HG03575 (cell line): ENCODE measurements around the gene FOLR2.

ENCODE experiments used
- ATAC-seq: cut with Tn5 transposase; IDR thresholded peaks from one replicate; pipeline ENCODE4 v1.9.1; 2021; ENCODE audit not compliant: unreplicated experiment, insufficient number of reproducible peaks, low FRiP score; ENCODE audit errors: extremely low read depth

The FOLR2 gene

DNA sequence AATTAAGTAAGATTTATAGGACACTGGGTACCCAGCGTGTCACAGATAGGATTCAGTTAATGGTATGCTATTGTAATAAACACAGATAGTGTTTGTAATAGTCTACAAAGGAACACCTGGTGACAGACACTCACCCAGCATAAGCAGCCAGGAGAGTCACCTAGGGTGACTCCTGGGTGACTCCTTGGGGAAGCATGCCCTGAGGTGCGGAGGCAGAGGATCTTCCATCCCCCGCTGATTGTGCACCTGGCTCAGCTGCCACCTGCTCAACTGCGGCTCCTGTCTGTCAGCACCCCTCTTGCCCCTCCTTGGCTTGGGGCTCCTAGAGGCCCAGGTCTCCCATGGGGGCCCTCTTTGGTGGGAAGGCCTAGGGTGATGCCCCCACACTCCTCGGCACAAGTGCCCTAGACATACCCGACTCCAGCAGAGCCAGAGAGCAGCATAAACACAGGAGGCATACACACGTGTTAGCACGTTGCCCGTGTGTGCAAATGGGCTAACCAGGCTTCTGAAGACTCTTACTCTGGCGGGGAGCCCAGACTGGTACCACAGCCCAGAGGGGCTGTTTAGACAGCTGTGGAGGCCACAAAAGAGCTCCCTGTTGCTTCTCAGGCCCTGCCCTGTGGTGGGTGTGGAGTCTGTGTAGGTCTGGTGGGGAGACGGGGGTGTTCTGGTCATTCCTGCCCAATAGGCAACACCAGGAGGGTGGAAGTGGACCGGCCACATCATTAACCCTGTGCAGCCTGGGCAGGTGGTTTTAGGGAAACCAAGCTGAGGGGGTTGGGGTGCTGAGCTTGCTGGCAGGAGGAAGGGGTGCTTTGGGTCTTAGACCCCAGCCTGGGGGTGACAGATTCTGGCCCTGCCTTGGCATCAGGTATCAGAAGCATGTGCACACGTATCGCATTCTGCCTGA lies 11.0 kb downstream of the FOLR2 start:
- no peak for ATAC-seq

DNA sequence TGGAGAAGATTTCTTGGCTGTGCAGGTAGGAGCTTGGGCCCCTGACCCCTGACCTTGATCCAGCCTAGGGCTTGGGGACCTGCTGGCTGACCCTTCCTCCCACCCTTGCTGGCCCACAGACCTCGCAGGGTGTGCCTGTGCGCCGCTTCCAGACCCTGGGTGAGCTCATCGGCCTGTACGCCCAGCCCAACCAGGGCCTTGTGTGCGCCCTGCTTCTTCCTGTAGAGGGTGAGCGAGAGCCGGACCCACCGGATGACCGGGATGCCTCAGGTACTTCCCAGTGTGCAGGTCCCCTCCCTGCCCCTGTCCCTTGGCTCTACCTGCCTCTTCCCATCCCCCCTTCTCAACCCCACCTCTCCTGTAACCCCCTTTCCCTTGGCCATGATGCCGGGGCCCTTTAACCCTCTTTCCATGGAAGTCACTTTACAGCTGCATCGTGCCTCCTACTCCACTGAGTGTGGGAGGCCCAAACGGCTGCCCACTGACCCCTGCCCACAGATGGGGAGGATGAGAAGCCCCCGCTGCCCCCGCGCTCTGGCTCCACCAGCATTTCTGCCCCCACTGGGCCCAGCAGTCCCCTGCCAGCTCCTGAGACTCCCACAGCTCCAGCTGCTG lies 11.7 kb downstream of the FOLR2 start:
- ATAC-seq, result no peak

DNA sequence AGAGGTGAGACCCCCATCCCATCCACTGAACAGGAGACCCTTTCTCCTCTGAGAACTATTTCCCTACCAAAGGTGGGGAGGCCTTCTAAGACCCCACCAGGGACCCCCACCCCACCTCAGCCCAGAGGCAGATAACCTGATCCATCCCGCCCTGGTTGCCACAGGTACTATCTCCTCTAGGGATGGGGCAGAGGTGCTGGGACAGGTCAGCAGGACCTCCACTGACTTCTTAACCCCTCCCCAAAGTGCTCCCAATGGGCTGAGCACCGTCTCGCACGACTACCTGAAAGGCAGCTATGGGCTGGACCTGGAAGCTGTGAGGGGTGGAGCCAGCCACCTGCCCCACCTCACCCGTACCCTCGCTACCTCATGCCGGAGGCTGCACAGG lies 12.2 kb downstream of the FOLR2 start:
- no peak for ATAC-seq

DNA sequence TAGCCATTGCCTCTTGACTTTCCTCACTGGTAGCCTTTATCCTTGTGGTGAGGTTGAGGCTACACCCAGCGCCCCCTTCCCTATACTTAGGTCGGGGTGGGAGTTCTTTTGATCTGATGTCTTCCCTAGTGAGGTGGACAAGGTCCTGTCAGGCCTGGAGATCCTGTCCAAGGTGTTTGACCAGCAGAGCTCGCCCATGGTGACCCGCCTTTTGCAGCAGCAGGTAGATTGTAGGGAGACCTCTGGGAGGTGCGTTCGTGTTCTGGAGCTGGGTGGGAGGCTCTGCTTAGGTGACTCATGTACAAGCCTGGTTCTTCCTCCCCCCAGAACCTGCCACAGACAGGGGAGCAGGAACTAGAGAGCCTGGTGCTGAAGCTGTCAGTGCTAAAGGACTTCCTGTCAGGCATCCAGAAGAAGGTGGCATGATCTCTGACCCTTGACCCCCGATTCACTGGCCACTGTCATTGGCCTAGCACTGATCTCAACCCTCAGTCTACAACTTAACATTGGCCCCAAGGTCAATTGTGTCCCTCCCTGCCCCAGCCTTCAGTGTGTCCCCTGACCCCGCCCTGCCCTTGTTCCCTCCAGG lies 12.8 kb downstream of the FOLR2 start:
- ATAC-seq, result no peak

DNA sequence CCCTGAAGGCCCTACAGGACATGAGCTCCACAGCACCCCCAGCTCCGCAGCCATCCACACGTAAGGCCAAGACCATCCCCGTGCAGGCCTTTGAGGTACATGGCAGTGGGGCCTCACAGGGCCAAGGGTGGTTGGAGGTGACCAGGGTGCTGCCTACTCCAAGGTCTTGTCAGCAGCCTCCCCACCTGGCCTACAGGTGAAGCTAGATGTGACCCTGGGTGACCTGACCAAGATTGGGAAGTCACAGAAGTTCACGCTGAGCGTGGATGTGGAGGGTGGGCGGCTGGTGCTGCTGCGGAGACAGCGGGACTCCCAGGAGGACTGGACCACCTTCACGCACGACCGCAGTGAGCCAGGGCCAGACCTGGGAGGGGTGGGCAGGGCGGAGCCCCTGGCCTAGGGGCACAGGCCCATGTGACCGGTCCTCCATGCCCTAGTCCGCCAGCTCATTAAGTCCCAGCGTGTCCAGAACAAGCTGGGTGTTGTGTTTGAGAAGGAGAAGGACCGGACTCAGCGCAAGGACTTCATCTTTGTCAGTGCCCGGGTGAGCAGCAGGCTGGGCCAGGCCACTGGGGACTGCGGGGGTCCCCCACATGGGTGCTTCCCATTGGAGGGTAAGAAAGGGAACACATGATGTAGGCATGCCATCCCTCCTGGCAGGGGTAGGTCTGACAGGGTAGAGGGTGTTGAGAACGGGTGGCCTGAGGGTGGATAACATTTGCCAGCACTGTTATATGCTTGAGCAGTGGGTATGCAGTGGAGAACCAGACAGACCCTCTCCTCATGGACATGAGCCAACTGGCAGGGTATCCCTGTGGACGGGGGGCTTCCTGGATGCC lies 13.6 kb downstream of the FOLR2 start:
- ATAC-seq, result no peak

DNA sequence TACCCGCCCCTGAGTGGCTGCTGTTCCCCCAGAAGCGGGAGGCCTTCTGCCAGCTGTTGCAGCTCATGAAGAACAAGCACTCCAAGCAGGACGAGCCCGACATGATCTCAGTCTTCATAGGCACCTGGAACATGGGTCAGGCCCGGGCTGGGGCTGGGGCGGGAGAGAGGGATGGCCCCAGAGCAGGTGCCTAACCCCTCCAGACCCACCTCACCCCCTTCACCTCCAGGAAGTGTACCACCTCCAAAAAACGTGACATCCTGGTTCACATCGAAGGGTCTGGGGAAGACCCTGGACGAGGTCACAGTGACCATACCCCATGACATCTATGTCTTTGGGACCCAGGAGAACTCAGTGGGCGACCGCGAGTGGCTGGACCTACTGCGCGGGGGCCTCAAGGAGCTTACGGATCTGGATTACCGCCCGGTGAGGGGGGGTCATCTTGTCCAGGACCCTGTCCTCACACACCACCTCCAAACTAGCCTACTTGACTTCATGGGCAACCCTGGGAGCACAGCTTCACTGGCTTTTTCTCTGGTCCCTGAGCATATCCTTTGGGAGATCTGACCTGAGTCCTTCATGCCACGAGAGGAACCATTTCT lies 14.3 kb downstream of the FOLR2 start:
- ATAC-seq, result no peak

DNA sequence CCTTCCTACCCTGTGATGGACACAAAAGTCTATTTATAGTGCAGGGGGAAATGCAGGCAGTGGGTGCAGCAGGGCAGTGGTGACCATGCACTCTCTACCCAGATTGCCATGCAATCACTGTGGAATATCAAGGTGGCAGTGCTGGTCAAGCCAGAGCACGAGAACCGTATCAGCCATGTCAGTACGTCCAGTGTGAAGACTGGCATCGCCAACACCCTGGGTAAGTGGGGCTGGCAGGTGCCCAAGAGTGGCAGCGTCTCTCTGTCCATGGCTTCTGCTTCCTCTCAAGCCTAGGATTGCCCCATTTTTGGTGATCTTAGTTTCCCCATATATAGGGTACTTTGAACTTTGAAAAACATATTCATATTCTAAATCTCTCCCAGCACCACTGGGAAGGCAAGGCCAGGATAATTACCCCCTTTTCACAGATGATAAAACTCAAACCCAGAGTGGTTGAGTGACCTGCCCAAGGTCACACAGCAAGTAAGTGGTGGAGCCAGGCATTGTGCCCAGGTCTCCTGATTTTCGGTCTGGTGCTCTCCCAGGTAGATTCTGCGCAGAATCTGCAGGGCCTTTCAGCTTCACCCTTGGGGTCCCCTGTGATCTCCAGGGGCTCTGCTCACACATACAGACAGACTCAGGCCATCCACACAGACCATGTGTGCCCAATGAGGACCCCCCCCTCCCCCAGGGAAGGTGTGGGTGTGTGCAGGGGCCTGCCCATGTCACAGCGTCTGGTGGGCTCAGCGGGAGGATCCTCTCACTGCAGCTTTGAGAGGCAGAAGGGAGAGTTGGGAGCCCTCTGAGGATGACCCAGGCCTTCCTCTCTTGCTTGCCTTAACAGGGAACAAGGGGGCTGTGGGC lies 15.0 kb downstream of the FOLR2 start:
- no peak for ATAC-seq

DNA sequence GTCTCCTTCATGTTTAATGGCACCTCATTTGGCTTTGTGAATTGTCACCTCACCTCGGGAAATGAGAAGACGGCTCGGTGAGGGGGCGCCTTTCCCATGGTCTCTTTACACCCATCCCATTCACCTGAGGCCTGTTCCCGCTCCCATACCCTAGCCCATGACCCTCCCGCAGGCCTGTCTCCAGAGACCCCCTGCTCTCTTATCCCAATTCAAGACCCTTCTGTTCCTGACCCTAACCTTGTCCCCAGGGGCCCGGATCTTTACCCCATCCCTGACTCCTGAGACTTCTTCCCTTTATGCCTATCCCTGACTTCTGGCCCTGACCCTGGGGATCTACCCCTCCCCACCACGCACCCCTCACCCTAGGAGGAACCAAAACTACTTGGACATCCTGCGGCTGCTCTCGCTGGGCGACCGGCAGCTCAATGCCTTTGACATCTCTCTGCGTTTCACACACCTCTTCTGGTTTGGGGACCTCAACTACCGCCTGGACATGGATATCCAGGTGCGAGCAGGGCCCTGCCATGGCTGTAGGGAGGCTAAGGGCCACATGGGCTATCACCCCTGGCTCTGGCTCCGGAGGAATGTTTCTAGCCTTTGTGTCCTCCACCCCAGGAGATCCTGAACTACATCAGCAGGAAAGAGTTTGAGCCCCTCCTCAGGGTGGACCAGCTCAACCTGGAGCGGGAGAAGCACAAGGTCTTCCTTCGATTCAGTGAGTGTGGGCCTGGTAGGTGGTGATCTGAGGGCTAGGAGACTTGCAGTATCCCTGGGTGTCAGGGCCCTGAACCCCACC lies 15.9 kb downstream of the FOLR2 start:
- ATAC-seq, result no peak

DNA sequence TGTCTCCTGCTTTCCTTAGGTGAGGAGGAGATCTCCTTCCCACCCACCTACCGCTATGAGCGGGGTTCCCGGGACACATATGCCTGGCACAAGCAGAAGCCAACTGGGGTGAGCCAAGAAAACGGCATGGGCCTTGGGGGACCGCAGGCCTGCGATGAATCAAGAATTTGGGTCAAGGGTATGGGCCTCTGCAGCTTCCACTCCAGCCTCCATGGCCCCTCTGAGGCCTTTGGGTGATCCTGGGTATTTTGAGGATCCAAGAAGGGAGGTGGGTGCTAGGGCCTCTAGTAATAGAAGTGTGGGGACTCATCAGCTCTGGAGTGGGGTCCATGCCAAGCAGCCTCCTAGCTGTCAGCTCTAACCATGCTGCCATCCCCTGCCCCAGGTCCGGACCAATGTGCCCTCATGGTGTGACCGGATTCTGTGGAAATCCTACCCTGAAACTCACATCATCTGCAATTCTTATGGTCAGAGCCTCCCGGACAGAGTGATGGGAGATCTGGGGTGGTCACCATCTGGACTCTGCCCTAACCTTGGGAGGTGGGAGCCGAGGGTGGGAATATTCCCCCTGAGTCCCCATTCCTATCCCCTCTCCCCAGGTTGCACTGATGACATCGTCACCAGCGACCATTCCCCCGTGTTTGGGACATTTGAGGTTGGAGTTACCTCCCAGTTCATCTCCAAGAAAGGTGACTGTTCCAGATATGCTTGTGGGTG lies 16.6 kb downstream of the FOLR2 start:
- ATAC-seq, result no peak

DNA sequence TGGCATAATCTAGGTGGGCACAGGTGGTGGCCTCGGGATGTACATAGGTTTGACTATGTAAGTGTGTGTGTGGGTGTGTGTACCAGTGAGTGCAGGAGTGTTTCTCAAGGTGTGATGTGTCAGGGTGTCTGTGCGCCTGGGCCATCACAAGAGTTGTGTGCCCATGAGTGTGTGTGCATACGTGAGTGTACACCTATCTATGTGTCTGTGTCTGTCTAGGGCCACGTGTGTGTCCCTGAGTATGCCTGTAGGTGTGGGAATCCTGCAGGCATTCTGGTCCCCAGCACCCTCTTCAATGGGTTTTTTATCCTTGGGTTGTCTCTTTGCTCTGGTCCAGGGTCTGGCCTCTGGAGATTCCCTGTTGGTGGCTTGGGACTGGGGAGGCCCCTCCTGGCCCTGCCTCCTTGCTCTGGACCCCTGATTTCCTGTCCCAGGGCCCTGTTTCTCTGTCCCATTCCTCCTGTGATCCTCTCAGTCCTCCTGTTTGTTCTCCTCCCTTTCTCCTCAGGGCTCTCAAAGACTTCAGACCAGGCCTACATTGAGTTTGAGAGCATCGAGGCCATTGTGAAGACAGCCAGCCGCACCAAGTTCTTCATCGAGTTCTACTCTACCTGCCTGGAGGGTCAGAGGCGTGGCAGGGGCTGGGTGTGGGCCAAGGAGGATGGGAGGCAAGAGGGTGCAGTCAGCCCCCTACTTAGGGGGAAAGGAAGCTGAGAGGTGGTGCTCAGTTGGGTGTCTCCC lies 17.3 kb downstream of the FOLR2 start:
- ATAC-seq, result no peak

DNA sequence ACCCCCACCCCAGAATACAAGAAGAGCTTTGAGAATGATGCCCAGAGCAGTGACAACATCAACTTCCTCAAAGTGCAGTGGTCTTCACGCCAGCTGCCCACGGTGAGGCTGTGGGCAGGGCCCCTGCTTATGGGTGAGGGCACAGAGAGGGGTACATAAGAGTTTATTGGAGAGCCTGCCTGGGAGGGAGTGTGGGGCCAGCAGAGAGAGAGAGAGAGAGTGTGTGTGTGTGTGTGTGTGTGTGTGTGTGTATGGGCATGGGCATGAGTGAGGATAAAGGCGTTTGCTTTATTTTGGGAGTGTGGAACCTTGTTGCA lies 17.9 kb downstream of the FOLR2 start:
- ATAC-seq, result no peak

DNA sequence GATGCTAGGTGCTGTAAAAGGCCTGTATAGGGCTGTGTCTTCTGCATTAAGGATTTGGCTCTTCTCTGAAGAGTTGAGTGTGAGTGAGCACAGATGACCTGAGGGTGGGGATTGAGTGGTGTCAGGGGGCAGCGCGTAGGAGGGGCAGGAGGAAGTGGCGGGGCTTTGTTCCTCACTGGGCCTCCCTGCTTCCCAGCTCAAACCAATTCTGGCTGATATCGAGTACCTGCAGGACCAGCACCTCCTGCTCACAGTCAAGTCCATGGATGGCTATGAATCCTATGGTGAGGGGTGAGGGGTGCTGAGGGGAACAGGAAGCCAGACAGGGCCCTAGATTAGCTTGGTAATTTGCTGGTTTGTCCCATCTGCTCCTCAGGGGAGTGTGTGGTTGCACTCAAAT lies 18.3 kb downstream of the FOLR2 start:
- no peak for ATAC-seq

DNA sequence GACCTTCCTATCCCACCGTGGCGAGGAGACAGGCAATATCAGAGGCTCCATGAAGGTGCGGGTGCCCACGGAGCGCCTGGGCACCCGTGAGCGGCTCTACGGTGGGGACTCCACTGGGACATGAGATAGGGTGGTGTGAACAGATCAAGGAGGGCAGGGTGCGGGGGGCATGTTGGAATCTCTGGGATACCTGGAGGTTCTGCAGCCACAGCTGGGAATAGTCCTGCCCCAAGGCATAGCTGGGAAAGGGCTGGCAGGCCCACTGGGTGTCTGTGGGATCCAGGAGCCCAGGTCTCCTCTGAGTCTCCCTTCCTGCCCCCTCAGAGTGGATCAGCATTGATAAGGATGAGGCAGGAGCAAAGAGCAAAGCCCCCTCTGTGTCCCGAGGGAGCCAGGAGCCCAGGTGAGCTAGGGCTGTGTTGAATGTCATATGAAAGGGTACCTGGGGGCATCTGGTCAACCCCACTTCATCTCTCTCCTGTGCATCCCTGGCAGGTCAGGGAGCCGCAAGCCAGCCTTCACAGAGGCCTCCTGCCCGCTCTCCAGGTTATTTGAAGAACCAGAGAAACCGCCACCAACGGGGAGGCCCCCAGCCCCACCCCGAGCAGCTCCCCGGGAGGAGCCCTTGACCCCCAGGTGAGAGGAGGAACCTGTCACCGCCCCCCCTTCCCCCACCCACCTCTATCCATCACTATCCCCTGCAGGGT lies 18.9 kb downstream of the FOLR2 start:
- no peak for ATAC-seq

DNA sequence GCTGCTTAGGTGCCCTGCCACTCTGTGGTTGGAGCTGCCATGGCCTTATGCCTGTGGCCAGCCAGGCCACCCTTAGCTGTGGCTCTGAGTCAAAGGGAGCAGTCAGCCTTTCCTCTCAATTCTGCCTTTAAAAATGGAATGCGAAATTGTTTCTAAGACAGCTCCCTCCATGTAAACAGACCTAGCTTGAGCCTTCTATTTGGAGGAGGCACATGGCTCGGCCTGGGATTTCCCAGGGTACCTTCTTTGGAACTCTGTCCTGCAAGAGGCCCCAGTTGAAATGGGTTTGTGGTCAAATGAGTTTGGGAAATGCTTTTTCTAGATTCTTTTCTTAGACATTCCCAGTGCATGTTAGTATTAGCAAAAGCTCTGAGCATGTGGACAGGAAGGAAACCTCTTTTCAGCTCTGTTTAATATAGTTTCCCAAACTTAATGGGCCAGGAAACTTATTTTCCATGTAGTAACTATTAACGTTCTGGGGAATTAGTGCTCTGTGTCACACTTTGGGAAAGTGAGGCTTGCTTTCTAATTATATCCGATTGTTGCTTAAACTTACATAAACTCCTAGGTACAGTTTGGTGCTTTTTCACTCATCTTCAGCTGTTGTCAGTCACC lies 19.6 kb downstream of the FOLR2 start:
- ATAC-seq, result no peak

DNA sequence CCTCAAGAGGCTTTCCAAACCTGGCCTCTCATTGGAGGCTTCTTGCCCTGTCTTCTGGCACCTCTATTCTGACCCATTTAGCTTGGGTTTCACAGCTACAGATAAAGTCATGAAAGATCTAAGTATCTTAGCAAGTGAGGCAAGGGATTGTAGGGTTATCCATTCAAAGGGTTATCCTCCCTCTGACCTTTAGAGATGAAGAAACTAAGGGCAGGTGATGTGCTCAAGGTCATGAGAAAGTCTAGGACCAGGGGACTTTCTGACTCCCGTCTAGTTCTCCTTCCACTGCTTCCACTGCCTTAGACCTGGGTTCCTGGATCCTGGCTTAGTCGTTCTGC lies 20.1 kb downstream of the FOLR2 start:
- ATAC-seq, result no peak
